ENCODE results near the gene NCKAP1.

GRCh38 chr2:183027443-183027842, 10.8 kb downstream of the NCKAP1 start:
- TF ChIP-seq EP300 (IDR thresholded peaks at IDR 0.05; ENCODE audit: borderline replicate concordance in 1 of 2, control insufficient read depth in 1 of 2, low read depth in 2 of 2, low read length in 2 of 2) (no peak), RAD21 (IDR thresholded peaks at IDR 0.05; ENCODE audit: insufficient read depth, low read depth, low read length) (no peak), PAX5 (IDR thresholded peaks at IDR 0.05; ENCODE audit: borderline replicate concordance, low read depth, low read length) (no peak), SP1 (IDR thresholded peaks at IDR 0.05; ENCODE audit: low read depth, low read length) (no peak), TCF12 (IDR thresholded peaks at IDR 0.05; ENCODE audit: low read depth, low read length) (no peak), SIN3A (IDR thresholded peaks at IDR 0.05; ENCODE audit: low read depth, low read length) (no peak), EZH2 (IDR thresholded peaks at IDR 0.05; ENCODE audit: borderline replicate concordance, control insufficient read depth, low read depth, low read length) (no peak), RB1 (IDR thresholded peaks at IDR 0.05; ENCODE audit: borderline replicate concordance) (no peak), REST (IDR thresholded peaks at IDR 0.05; ENCODE audit: low read depth, low read length) (no peak), CREM (IDR thresholded peaks at IDR 0.05; ENCODE audit: low read depth) (no peak)
- TF ChIP-seq, protein P1, sequence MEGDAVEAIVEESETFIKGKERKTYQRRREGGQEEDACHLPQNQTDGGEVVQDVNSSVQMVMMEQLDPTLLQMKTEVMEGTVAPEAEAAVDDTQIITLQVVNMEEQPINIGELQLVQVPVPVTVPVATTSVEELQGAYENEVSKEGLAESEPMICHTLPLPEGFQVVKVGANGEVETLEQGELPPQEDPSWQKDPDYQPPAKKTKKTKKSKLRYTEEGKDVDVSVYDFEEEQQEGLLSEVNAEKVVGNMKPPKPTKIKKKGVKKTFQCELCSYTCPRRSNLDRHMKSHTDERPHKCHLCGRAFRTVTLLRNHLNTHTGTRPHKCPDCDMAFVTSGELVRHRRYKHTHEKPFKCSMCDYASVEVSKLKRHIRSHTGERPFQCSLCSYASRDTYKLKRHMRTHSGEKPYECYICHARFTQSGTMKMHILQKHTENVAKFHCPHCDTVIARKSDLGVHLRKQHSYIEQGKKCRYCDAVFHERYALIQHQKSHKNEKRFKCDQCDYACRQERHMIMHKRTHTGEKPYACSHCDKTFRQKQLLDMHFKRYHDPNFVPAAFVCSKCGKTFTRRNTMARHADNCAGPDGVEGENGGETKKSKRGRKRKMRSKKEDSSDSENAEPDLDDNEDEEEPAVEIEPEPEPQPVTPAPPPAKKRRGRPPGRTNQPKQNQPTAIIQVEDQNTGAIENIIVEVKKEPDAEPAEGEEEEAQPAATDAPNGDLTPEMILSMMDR (IDR thresholded peaks at IDR 0.05 in 2 of 3, conservative IDR thresholded peaks at IDR 0.05 in 1 of 3; ENCODE audit: control insufficient read depth in 2 of 3, extremely low read depth in 1 of 3, insufficient read depth in 1 of 3, low read depth in 3 of 3, low read length in 3 of 3), result no peak
- TF ChIP-seq, protein P2, sequence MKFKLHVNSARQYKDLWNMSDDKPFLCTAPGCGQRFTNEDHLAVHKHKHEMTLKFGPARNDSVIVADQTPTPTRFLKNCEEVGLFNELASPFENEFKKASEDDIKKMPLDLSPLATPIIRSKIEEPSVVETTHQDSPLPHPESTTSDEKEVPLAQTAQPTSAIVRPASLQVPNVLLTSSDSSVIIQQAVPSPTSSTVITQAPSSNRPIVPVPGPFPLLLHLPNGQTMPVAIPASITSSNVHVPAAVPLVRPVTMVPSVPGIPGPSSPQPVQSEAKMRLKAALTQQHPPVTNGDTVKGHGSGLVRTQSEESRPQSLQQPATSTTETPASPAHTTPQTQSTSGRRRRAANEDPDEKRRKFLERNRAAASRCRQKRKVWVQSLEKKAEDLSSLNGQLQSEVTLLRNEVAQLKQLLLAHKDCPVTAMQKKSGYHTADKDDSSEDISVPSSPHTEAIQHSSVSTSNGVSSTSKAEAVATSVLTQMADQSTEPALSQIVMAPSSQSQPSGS (IDR thresholded peaks at IDR 0.05; ENCODE audit: low read length), result no peak
